NCI-H128 (cell line): ENCODE data around the gene PCK2.
"Not testable (repeated sequence)": the region's sequence is repeated elsewhere in the genome, so short reads cannot be mapped to it uniquely, and the experiment has no call there.

ENCODE experiments used
- DNase-seq: peaks from one replicate; lab custom pipeline; 2025; ENCODE audit not compliant: unreplicated experiment; lab: John Stamatoyannopoulos, UW

Gene PCK2

DNA sequence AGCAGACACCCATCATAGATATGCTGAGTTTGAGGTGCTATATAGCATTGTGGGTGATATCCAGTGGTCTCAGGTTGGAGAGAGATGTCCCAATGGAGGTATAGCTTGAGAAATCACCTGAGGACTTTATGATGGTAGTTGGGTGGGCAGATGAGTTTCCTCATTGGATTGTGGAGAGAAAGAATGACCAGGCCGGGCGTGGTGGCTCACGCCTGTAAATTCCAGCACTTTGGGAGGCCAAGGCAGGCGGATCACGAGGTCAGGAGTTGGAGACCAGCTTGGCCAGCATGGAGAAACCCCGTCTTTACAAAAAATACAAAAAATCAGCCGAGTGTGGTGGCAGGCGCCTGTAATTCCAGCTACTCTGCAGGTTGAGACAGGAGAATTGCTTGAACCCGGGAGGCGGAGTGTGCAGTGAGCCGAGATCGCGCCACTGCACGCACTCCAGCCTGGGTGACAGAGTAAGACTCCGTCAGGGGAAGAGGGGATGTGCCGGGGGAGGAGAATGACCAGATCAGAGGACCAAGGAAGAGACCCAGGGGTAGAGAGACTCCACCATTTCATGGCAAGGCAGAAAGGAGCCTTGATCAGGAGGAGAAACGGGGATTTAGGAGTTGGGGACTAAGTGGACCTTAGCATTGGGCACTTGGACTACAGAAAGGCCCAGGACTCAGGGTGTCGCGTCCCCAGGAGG, 757 bp upstream of the PCK2 start:
- no peak for DNase-seq

DNA sequence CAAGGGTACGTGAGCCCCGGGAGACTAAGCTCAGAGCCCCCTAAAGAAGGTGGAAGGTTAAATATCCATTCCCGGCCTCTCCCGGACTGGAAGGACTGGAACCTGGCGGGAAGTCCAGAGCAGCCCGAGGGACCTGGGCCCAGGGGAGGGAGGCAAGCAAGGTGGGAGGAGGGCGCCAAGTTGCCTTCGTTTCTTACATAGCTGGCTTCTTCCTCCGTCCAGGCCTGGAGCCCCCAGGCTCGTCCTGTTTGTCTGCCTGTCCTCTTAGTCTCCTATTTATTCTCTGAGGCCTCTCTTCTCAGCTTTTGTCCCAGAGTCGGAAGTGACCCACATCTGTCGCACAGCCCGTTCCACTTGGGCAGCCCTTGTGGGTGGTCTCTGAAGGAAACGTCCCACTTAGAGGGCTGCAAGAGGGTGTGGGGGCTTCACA, 745 bp downstream of the PCK2 start:
- no peak for DNase-seq

DNA sequence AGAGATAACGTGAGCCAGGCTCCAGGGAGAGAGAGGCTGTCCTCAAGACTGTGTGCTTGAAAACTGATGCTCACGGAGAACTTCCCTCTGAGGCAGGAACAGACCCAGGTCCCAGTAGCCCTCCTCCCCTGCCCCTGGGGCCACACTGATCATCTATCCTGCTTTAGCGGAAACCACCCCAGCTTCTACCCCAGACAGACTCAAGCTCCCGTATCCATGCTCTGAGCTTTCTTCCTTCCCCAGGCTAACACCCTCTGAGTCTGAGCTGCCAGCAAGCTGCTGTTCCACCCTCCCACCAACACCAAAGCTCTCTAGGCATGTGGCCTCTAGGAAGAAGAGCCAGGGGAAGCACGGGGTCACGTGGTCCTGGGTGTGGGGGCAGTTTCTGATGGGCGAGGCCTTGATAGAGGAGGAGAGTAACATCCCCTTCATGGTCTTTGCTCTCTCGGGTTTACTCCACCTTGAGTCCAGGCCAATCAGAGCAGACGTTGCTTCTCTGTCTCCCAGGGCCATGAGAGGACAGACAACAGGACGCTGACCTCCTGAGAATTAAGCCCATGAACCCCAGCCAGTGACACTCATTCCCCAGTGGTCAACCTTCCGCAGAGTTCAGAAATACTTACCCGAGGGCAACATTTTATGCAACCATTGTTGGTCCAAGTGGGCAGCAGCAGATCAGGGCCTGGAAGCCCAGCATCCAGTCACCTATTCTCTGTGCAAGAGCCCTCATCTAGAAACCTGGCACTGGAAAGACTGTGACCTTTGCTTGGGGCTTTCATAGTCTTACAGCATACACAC, 1.4 kb downstream of the PCK2 start:
- DNase-seq: no peak

DNA sequence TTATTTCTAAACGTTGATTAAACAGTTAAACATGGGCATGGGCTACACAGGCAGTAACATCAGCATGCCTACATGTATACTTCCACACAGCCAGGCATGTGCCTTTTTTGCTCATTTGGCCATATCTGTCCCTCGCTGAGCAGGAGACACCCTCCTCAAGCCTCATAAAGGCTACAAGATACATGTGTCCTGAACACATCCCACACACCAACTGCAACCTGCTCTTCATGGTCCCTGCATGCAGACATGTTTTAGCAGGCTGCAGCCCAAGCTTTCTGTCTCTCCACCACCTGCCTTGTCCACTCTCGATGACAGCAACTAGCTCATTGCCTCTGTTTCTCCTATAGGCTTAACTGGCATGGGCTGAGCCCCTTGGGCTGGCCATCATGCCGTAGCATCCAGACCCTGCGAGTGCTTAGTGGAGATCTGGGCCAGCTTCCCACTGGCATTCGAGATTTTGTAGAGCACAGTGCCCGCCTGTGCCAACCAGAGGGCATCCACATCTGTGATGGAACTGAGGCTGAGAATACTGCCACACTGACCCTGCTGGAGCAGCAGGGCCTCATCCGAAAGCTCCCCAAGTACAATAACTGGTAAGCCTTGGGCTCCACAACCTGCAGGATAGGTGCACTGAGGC, 2.6 kb downstream of the PCK2 start:
- no peak for DNase-seq

DNA sequence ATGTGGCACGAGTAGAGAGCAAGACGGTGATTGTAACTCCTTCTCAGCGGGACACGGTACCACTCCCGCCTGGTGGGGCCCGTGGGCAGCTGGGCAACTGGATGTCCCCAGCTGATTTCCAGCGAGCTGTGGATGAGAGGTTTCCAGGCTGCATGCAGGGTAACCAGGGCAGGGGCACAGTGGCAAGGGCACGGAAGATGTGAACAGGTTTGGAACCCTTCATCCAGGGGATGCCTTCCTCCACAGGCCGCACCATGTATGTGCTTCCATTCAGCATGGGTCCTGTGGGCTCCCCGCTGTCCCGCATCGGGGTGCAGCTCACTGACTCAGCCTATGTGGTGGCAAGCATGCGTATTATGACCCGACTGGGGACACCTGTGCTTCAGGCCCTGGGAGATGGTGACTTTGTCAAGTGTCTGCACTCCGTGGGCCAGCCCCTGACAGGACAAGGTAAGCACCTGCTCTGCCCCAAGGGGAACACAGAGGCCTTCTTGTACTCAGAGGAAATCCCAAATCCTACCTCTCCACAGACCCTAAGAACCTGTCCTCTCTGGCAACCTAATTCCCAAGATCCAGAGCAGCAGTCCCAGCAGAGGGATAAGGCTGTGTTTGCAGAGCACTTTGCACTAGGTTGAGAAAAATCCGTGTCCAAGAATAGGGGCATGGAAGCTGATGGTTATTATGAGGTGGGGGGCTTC, 4.3 kb downstream of the PCK2 start:
- no peak for DNase-seq

DNA sequence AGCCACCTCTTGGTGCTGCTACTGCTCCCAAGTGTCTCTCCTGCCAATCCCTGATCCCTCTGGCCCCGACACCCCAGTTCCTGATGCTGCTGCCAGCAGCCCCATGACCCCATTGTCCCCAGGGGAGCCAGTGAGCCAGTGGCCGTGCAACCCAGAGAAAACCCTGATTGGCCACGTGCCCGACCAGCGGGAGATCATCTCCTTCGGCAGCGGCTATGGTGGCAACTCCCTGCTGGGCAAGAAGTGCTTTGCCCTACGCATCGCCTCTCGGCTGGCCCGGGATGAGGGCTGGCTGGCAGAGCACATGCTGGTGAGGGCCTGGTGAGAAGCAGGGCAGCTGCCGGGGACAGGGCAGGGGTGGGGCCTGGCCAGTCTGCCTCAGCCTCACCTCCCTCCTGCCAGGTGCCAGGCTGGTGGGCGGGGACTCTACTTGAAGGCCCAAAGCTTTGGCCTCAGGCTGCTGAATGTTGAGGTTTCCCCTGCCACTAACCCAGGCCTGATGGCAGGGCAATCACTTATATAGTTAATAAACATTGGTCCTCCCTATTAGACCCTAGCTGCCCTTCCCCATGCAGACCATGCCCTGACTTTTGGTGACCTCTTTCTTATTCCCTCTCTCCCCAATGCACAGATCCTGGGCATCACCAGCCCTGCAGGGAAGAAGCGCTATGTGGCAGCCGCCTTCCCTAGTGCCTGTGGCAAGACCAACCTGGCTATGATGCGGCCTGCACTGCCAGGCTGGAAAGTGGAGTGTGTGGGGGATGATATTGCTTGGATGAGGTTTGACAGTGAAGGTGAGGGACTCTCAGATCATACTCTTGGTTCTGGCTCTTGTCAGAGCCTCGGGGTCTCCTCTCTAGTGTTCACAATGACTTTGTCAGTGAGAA, 5.1 kb downstream of the PCK2 start:
- no peak for DNase-seq

DNA sequence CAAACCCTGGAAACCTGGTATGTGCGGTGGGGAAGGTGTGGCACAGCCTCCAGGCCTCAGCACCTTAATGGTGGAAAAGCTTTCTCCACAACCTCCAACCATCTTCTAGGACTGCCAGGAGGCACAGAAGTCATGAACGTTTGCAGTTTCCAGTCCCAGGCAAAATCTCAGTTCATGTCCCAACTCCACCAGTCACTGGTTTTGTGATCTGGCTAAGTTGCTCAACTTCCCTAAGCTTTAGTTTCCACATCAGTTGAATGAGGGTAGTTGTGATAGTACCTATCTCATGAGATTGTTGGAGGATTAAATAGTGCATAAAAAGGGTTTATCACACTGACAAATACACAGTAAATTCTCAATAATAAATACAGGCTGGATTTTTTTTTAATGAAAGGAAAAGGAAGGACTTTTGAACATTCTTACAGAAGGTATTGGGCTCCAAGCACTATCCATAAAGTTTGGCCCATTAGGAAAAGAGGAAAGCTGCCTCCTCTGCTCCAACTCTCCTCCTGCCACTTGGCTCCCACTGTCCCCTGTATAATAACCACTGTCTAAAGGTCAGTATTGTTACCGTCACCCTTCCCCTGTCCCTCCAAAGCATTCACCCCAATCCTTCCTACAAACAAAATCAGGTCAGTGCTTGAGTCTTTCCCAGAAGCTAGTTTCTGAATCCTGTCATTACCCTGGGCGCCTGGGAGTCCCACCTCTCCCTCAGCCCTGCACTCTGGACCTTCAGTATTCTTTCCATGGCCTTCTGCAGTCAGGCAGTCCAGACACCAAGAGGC, 6.3 kb downstream of the PCK2 start:
- no peak for DNase-seq

DNA sequence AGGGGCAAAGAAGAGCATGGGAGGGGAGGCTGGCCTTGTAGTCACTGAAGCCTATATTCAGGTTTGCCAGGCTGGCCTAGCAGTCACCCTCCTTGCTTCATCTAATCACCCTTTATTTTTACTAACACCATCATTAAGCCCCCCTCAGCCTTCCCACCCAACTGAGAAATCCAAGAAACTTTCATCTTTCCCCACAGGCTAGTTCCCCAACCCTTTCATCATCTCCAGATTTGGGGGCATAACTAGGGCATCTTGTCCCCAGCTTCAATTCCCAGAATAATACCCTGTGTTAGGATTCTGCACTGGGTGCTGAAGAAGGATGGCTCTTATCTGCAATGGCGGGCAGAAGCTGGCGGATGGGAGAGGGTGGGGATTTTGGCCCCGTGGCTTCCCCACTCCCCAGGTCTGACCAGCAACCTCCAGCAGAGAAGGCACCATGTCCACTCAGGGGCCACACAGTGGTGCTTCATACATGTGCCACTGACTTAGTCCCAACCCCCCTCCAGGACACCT, 6.9 kb downstream of the PCK2 start:
- DNase-seq: no peak

DNA sequence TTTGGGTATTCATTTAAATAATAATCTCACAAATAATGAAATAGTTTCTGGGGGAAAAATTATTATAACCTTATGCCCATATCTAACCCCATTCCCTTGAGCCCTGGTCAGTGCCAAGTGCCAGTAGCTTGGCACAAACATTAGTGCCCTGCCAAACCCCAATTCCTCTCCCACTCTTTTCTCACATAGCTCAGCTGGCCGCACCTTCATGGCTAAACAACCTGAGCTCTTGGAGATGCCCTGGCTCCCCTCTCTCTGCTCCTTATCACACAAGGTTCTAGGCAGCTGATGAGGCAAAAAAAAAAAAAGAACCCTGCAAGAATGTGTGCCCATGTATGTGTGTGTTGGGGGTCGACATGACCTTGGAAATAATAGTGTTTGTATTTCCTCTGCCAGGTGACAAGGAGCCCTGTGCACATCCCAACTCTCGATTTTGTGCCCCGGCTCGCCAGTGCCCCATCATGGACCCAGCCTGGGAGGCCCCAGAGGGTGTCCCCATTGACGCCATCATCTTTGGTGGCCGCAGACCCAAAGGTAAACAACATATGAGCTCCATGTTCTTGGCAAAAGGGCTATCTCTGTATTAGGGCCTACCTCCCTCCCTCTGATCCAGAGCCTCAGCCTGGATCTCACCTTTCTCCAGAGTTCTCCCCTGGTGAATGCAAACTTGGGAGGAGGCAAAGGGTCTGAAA, 8.4 kb downstream of the PCK2 start:
- DNase-seq: no peak

DNA sequence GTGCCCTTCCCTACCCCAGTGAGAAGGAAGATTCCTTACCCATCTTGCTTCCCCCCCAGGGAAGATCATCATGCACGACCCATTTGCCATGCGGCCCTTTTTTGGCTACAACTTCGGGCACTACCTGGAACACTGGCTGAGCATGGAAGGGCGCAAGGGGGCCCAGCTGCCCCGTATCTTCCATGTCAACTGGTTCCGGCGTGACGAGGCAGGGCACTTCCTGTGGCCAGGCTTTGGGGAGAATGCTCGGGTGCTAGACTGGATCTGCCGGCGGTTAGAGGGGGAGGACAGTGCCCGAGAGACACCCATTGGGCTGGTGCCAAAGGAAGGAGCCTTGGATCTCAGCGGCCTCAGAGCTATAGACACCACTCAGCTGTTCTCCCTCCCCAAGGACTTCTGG, 9.3 kb downstream of the PCK2 start:
- DNase-seq: no peak

DNA sequence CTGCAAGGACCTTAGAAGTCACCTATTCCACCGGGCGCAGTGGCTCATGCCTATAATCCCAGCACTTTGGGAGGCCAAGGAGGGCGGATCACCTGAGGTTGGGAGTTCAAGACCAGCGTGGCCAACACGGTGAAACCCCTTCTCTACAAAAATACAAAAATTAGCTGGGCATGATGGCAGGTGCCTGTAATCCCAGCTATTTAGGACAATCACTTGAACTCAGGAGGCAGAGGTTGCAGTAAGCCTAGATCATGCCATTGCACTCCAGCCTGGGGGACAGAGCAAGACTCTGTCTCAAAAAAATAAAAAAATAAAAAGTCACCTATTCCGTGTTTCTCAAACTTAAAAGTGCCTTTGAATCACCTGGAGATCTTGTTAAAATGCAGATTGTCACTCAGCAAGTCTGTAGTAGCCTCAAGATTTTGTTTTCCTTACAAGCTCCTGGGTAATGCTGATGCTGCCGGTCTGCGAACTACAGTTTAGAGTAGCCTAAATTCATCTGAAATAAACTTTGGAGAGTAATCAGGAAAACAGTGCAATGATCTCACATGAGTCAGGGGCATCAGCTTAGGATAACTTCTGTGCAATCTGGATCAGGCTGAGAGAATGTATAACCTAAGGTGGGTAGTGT, 11.6 kb downstream of the PCK2 start:
- DNase-seq: not testable (repeated sequence)

DNA sequence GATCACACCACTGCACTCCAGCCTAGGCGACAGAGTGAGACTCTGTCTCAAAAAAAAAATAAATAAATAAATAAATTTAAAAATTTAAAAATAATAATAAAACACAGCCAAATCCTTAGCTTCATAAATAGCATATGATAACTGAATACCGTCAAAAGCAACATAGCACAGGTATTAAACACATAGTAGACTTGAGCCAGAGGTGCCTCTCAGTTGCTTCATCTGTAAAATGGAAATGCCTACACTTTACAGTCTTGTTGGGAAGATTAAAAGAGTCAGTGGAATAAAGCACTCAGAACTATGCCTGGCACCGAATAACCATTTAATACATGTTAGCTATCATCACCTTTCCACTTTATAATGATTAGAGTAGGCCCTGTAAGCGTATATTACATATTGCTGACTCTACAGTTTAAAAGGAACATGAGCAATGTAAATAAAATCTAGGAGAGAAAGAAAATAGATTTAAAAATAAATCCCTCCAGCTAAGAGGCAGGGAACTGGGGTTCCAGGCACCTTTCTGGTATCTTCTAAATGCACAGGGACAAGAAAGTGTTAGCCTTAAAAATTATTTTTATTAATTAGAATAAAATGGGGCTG, 12.7 kb downstream of the PCK2 start:
- DNase-seq: no peak

DNA sequence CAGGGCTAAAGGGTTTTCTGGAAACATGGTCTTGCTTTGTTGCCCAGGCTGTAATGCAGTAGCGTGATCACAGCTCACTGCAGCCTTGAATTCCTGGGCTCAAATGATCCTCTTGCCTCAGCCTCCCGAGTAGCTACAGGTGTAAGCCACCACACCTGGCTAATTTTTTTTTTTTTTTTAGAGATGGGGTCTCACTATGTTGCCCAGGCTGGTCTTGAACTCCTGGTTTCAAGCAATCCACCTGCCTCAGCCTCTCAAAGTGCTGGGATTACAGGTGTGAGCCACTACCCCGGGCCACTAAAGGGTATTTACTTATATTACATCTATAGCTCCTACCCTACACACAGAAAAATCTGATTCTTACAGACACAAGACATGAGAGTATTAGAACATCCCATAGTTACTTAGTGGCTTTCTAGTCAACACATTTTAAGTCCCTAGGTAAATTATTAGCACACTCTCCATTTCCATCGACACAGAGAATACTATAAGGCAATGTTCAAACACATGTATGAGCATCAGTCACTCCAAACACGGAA, 14.3 kb downstream of the PCK2 start:
- no peak for DNase-seq

DNA sequence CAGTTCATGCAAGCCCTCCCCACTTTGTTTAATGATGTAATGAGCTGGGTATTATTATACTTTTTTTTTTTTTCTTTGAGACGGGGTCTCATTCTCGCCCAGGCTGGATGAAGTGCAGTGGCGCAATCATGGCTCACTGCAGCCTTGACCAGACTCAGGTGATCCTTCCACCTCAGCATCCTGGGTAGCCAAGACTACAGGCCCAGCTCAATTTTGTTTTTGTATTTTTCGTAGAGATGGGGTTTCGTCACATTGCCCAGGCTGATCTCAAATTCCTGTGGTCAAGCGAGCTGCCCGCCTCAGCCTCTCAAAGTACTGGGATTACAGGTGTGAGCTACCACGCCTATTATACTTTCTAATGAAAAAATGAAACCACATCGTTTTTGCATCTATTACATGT, 15.9 kb downstream of the PCK2 start:
- DNase-seq: no peak

DNA sequence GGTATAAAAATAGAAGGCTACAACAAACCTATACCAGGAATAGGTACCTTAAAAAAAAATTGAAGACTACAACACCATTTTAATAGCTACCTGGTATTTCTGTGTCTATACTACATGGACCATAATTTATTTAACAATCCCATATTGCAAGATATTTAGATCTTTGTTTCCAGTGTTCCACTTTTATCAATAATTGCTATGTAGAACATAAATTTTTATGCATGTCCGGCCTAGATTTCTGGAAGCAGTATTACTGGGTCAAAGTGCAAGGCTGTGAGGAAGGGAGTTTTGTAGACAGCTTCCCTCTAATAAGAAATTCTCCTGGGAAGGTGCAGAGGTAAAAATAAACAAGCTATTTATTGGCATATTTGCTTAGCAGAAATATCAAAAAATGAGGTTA, 16.4 kb downstream of the PCK2 start:
- no peak for DNase-seq

DNA sequence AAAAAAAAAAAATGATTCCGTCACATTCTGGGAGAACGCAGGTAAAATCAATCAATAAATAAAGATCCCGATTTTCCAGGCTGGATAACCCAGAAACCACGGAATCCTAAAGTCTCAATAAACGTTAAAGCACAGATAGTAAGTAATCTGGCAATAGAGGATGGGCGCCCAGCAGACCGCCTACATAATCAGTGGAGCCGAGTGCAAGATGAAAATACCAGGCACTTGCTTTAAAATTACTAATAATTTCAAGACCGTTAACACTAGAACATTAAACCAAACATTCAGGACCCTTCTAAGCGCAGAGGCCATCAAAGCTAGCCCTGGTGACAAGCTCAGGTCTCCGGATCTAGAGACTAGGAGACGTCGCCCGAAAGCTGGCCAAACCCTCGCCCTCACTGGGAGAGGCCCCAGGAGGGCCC, 19.3 kb downstream of the PCK2 start:
- no peak for DNase-seq

DNA sequence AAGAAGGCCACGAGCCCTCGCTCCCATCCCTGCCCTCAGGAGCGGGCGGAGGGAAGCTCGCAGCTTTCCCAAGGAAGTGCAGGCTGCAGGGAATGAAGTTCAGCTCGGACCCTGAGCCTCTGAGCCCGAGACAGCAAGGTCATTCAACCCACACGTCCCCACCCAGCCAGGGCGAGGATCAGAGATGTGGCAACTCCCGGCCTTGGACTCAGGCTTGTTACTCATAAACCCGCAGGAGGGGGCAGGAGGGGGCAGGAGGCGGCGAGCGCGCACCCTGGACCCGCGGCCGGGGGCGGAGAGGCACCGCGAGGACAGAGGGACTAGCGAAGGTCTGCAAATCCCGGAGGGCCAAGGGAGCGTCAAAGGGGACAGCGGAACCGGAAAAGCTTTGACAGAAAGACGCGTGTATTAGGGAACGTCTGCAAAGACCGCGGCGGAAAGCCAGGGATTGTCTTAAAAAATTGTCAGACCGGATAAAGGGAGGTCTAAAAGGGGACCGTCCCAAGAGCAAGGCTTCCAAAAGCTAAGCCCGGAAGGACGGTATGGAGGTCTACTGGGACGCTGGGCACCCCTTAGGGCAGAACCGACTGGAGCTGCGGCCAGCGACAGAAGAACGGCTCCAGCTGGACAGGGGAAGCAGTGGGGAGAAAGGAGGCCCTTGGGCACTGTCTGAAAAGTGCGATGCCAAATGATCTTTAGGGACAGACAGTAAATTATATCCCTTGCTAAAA, 19.9 kb downstream of the PCK2 start:
- peak; percentile 59 for DNase-seq
